Stimulated activated CD4-positive, alpha-beta T cell treated with anti-CD3 and anti-CD28 coated beads, Interleukin-2, amount 100 ng/mL, for 48 hours (primary cell): ENCODE data around the gene NTRK3.

Experiments
- DNase-seq, 2 donors: peaks; one replicate each; pipeline ENCODE4 v3.0.0-alpha.2; 2020

The NTRK3 gene

DNA sequence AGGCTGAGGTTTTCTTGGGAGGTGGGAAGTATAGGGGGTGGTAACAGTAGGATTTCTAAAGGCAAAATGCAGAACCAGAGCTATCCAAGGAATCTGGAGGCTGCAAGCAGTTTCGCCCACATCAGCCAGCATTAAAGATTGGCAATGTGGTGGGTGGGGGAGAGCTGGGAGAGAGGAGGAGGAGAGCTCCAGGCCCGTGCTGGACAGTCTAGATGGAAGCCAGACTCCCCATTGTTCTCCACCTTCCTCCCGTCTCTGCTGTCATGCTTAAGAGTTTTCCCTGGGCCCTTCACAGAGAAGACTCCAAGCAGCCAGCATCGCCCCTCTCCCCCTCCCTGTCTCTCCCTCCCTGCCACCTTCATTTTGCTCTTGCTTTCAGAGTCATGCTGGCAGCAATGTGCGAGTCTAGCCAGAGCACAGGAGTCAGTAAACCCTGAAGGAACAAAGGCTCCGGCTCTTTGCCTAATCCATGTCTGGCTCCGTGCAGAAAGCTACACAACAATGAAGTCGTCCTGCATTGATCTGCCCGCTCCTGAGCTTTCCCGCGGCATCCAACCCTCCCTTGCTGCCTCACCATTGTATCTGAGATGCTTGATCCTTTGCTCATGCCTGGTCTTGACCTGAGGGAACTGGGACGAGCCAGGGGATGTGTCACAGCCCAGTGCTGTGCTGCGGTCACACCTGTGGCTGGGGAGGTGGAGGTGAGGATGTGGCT is 282.9 kb downstream of the NTRK3 start:
- DNase-seq = no peak

DNA sequence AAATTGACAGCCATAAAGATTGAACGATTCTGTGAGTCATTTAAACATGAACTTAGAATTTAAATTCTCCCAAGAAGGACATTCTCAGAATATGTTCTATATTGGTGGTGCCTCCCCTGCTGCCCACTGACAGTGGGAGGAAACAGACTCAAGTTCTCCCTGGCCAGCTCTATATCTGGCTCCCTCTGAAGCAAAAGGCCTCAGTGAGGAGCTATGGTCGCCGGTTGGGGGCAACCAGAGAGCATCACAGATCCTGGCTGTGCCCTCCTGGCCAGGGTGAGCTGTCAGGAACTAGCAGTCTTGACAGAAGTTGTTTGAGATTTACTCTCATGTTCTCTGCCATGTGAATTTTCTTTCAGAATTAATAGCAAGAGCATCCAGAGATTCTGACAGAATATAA is 285.5 kb downstream of the NTRK3 start:
- DNase-seq = no peak

DNA sequence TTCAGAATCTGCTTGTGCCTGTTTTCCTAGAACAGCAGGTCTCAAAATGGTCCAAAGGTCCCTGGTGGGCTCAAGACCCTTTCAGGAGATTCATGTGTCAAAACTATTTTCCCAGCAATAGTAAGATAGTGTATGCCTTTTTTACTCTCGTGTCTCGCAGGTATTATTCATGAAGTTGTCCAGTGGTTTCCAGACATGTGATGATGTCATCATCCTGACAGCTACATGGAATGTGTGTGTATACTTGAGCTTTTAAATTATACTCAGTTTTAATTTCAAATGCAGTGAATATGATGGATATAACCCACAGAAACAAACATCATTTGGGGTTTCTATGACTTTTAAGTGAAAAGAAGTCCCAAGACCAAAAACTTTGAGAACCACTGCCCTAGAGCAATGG is 288.6 kb downstream of the NTRK3 start:
- DNase-seq = no peak

DNA sequence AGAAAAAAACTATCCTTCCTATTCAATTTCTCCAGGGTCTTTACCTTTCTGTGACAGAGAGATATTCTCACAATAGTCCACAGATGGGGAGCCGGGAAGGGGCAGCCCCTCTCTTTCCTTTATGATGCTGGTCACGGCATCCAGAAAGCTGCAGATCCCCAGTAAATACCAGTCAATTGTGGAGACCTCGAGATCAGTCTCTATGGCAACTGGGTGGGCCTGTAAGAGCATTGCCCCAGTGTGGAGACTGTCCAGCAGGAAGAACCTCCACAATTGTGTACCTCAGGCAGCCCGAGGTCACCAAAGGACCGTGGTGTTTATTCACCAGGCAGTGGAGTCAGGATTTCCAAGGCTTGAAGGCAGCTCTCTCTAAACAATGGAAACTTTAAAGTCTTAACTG is 291.2 kb downstream of the NTRK3 start:
- no peak for DNase-seq

DNA sequence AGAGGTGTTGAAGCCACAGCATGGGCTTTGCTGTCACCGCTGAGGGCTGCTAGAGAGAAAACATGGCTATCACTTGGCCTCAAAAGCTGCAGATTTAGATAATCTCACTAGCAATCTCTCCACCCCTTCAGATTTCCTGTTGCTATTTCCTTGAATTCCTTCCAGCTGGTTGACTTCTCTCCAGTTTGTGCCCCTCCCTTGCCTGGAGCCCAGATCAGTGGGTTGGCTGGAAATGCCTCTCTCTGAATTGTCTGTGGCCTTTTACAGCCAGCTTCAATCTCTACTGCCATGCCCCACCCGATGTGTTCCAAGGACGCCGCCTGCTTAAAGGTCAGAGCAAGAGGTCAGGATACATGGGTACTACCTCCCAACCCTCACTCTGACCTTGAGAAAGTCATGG is 294.1 kb downstream of the NTRK3 start:
- DNase-seq = no peak

DNA sequence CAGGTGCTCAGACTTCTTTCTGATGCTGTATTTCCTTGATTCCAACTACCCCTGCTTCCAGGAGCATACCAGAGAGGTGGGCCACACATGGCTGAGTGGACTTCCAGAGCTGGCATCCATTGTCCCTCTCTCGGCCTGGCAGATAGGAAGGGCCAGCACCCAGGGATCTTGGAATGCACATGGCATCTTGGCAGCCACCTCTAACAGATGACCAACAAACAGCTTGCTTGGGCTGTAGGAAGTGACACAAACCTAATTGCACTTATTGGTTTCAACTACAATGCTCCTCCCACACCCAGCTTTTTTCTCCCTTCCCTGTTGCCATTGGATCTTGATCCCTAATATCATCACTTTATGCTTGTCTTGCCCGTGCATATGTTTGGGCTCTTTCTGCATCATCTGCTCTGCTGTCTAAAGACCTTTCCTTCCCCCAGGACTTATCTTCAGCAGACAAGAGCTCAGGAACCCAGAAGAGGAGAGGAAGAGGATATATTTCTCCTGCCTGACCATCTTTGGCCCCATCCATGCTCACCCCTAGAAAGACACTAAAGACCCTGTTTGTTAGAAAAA is 294.6 kb downstream of the NTRK3 start:
- no peak for DNase-seq

DNA sequence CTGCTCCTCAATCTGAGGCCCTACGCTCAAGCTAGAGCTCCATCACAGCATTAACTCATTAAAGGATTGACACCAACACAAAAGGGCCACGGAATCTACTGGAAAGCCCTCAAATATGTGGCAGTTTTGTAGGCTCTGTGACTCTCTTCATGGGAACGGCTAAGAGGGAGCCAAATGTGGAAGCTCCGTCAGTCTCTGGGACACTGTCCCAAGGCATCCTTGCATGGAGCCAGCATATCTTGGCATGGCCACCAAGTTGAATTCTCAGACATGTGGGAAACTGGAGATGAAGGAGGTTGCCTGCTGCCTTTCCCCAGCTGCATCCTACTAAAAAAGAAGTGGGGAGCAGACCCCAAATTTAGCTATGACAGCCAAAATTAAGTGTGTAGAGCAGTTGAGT is 296.9 kb downstream of the NTRK3 start:
- no peak for DNase-seq

DNA sequence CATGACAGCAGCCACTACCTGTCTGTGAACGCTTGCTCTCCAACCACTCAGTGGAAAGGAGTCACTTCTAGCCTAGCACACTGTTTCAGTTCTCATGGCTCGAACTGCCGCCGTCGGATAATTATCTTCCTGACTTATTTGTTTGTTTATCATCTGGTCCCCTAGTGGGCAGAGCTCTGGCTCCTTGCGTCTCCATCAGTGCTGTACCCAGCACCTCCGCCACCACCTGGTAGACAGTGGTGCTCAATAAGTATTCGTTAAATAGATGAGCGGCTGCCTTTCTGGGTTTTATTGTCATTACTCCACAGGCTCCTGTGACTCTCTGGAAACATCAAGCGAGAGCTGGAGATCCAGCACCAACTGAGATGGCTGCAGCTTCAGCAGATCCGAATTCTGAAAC is 297.5 kb downstream of the NTRK3 start:
- no peak for DNase-seq

DNA sequence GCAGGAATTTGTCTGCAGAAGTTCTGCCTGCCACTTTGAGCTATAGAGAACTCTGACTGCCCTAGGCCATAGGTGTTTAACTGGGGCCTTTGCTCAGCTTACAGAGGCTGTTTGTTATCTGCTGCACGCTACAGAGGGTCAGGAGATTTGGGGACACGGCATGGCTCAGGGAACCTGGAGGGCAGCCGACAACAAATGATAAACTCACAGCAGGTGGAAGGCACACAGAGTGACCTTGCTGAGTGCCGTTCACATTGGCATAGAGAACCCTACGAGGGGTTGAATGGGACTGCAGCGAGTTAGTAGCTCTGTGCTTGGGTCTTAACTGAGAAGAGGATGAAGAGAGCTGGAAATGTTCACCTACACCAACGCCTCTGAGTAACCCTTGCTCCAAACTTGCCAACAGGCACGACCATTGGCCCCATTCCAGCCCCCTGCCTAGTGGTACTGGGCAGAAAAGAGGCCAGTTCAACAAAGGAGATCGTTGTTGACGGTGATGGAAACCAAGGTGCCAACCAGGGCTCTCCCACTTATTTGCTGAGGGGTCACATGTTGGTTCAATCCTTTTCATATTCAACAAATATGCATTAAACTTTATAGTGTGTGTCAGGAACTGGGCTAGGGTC is 301.1 kb downstream of the NTRK3 start:
- DNase-seq = no peak

DNA sequence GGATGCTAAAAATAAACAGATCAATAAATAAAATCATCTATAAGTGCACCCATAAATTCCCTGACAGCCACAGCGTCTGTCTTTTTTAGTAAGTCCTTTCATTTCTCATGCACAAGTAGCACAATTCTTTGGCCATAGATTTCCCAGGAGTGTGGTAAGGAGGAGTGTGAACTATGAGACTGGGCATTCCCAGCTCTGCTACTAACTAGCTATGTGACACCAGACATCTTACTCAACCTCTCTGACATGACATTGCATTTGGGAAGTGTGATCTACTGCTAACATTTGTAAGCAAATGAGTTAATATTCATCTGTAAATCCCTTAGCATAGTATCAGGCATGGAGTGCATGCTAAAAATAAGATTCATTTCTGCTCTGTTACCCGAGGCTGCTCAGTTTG is 301.7 kb downstream of the NTRK3 start:
- DNase-seq = no peak

DNA sequence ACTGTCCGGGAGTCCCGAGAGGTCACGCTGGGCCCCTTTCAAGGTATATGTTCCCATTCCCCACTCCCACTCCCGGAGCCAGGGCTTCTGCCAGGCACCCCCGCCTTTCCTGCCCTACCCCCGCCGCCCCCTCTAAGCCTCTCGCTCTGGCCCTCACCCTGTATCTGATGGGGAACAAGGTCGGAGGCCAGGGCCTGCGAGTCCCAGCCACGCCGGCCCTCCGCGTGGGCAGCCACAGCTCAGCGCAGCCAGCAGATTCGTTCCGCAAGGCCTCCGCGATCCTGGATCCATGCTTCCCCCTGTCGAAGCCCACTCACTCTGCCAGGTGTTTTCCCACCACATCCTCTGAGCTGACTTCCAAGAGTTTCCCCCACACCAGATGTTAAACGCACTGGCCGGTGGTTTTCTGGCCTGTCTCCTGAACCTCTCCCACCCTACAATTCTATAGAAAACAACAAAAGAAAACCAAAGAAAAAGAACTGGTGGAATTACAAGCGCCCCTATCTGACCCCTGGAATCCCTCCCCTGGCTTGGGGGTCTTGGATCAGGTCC is 303.7 kb downstream of the NTRK3 start:
- DNase-seq = no peak

DNA sequence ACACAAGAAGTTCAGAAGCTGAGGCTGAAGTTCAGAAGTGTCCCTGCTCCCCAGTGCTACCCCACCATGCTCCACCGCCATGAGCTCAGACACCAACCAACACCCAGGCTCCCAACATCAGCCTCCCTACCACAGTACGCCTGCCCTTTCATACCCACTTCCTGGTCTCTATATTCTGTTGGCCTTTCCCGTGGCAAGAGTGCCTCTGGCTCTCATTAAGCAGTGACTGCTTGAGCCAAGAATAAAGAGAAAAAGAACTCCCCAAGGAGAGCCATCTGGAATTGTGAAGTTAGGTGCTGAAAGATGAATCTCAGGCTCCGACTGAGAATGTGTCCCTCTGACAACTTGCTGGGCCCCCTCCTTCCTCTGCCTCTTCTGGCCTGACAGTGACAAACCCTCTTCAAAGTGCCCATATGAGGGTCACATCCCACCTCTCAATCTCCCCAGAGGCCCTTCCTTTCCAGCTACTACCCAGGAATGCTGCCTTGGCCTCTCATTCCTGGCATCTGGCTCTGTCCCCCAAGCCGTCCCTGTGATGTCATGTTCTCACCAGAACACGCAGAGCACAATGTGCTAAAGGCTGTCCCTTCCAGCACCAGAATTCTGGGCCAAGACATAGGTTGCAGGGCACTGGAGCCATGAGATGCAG is 306.8 kb downstream of the NTRK3 start:
- no peak for DNase-seq

DNA sequence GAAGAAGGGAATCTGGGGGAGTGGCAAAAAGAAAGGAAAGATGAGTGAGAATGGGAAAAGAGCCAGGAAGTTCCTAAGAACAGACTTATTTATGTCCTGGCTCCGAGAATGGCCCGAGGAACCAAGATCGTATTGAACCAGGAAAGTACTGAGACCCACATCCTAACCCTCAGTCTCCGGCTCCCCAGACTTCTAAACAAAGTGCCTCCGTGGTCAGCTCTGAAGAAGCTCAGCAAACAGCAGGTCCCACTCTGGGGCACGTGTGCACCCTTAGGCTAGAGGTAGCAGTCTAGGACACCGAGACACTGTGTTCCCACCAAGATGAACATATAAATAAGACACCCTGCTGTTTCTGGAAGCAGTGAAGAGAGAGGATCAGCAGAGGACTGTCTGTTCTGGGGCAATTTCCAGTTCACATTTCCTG is 307.4 kb downstream of the NTRK3 start:
- no peak for DNase-seq

DNA sequence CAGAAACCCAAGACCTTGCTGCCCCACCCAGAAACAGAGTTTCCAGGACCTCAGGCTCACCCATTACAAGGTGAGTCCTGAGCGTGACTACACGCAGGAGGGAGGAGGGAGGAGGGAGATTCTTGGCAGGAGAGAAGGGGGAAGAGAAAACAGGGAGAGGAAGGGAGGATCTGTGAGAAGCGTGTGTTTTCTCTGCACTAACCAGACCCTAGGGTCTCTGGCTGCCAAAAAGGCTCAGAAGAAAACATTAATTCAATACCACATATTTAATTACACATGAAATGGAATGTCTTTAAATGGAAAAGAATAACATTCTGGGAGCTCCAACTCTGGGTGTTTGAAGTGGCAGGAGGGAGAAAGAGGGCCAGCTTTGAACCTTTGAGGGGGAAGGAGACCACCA is 309.0 kb downstream of the NTRK3 start:
- DNase-seq = no peak

DNA sequence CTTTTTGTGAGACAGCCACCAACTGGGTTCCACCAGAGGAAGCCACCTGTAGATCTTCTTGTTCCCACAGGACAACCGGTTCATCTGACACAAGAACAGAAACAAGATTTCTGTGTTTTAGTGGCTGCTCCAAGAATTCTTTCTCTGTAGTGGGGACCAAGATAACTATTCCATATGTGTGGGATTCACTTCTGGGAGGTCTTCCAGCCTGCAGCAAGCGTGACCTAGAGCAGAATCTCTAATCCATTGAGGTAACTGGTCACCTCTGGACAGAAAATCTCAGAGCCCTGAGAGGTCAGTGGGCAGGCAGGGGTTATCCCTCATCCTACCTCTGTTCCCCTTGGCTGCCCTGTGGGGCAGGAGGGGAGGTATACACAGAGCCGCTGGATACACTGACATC is 311.3 kb downstream of the NTRK3 start:
- no peak for DNase-seq

DNA sequence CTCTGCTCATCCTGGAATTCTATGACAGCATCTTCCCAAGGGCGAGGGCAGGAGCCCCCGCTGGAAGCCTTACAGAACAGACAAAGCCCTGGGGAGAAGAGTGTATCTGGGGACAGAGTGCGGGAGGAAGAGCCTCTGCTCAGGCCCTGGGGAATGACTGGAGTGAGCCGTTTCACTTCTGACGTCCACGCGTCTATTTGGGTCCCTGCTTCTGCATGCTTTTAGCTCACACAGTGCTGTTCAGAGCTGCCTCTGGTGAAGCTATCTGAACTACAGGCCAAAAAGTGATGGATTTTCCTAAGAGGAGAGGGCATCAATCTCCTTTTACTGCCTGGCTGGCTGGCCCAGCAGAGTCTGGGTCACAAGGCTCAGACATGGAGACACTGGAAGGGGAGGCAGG is 311.8 kb downstream of the NTRK3 start:
- DNase-seq = no peak

DNA sequence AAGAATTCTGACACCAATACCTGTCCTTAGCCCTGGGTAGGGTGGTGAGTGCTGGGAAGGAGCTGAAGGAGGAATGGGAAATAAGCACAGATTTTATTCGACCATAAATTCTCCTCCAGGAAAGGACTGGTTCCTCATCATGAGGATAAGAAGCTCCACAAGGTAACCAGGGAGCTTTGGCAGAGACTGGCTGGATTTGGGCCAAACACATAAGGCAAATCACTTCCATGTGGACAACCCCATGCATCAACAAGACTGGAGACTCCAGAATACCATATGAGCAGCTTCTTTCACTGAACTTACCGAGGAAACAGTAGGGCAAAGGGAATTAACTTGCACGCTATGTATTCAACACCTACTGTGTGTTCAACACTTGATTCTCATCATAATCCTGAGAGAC is 312.5 kb downstream of the NTRK3 start:
- DNase-seq = no peak

DNA sequence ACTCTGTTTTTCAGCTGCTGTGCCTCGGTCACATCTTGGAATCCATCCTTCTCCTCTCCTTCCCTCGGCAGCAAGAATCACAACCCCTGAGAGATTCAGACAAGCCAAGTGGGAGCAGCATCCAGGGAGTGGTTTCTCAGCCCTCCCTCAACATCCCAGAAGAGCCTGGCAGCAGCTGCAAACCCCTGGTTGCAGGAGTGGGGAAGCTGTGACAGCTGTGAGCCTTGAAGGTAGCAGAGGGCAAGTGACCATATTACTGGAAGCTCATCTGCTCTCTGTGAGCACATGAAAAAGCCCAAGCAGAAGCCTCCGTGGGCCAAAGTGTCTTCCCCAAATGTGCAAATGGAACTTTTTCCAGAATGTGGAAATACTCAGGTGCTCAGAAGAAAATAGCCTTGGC is 312.9 kb downstream of the NTRK3 start:
- no peak for DNase-seq

DNA sequence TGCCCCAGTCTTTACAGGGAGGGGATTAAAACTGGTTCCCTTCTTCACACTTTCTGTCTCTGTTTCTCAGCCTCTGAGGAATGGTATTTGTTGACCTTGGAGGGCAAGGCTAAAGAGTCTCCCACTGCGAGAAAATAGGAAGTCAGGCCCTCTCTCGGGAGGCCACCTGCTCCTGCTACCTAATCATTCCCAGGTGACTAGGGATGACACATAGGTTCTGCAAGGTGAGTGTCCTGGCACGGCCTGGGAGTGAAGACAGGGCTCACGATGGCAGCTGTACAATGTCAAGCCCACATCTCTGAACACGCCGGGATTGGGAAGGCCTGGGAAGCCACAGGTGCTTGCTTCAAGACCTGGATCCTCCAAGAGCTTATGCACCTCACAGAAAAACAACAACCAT is 314.2 kb downstream of the NTRK3 start:
- no peak for DNase-seq

DNA sequence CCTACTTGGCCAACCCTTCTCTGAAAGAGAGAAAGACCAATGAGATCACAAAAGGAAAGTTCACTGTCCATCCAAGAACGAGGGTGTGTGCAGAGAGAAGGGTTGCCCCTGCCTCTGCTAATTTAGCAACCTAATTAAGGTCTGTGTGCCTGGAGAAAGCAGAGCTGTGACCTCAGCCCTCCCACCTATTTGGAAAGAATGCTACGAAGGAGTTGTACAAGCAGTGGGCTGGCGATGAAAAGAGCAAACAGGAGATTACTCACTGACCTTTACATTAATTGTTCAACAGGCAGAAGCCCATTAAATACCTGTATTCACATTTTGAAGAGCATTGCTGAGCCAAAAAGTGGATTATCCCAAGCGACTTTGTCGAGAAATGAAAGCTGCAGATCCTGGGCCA is 314.9 kb downstream of the NTRK3 start:
- DNase-seq = no peak

DNA sequence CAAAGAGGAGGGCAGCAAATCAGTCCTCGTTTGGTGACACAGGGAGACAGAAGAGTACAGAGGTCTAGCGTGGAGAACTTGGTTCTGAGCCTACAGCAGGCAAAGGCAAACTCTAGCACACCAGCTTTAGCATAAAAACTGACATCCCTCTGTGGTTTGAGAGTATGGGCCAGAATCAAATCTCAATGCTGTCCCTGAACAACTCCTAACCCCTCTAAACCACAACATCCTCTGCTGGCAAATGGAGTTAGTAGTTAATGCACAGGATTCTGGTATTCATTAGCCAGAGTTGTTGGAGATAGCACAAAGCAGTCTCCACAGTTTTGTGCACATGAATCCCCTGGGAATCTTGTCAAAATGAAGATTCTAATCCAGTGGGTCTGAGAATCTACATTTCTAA is 315.8 kb downstream of the NTRK3 start:
- DNase-seq = no peak

DNA sequence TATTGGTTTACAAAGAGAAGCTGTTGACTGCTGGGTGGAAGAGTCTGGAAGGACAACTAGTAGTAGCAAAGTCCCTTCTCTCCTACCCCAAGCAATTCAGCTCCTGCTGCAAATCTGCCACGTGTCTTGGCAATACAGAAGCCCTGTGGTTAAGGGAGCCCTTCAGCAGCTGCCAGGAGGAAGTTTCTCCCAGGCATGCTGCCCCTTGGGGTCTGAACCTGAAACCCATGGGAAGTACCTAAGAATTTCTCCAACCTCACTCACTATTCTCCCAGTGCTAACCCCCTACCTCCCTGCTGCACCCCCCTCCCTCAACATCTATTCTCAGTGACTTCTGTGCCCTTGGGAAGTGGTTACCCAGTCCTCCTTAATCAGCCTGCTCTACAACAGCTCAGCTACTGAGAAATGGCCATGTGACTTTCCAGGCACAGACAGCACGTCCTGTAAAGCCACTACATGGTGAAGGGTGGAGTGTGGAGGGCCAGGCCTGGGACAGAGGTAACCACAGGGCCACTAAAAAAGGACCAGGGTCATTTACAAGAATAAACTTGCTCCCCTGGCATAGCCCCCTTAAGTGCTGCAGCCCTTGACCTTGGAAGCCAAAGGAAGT is 316.6 kb downstream of the NTRK3 start:
- no peak for DNase-seq

DNA sequence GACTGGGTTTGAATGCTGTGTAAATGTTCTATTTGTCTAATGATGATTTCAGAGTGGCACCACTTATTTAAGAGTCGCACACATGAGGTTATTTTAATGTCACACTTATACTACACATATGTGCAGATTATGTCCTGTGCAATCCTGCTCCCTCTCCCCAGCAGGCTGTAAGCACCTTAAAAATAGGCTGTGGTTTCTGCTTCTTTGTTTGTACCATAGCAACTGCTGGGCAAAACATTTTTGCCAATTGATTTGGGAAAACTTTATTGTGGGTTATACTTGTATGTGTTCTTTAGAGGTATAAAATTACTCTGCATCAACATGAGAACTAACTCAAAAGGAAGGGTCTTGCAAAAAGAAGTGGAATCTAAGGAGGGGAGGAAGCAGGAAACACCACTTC is 318.5 kb downstream of the NTRK3 start:
- DNase-seq = no peak

DNA sequence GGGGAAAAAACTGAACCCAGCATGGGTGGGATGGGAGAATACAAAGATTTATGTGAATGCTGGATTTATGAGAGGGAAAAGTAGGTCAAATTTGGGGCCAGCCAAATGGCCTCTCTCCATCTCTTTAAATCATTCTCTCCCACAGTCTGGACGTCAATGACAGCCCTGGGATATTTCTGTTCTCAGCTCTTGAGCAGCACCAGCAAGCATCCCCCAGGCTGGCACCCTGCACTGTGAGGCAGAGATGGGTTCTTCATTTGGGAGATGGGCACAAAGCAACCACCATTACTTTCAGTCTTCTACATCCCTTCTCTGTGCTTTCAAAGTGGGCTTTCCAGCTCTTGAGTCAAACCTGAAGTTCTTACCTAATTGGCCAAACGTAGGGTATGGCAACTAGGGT is 321.0 kb downstream of the NTRK3 start:
- DNase-seq = no peak
